HG02943 (cell line): Measurements from ENCODE around the gene MGLL.
"Not testable (repeated sequence)": the region's sequence is repeated elsewhere in the genome, so short reads cannot be mapped to it uniquely, and the experiment has no call there.

Experiments used
- ATAC-seq: cut with Tn5 transposase; IDR thresholded peaks from one replicate; pipeline ENCODE4 v1.9.1; 2021; ENCODE audit warnings: mild to moderate bottlenecking, low read depth, moderate library complexity; ENCODE audit not compliant: unreplicated experiment

MGLL gene

GRCh38 chr3:127712881-127713771 is 109.2 kb downstream of the MGLL start:
- no peak for ATAC-seq

- ATAC-seq = no peak
These were observed 109.9 kb downstream of the MGLL start for GRCh38 chr3:127712461-127712860.

- no peak for ATAC-seq
These were observed 110.4 kb downstream of the MGLL start for GRCh38 chr3:127711896-127712295.

- ATAC-seq = no peak
These were observed 111.2 kb downstream of the MGLL start for GRCh38 chr3:127711021-127711695.

- no peak for ATAC-seq
These were observed 112.0 kb downstream of the MGLL start for GRCh38 chr3:127710155-127710941.

DNA sequence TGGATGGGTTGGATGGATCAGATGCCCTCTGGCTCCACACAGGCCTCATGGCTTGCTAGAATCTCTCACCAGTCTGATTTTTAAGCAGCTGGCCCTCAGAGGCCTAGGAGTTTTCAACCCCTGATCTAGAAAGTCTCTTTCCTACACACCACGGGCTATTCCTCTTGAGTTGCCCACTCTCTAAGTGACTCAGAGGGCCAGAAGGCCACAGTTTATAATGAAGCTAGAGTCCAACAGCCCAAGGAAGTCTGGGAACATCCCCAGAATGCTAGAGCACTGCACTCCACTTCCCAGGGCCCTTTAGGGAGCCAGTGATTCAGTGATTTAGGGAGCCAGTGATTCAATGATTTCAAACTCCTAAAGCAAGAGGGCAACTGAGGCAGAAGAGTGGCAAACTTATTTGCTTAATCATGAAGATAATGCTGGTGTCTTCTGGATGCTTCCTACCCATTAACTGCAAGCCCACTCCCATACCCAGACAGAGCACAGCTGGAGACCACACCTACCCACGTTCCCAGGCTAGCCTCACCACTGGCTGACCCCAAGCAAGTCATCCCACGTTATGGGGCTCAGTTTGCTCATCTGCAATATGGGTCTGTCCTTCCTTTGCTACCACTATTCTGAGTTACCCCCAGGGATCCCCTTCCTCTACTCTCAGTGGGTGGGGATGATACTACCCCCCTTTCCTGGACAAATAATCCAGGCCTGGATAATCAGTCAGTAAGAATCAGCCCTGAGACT is 112.8 kb downstream of the MGLL start:
- ATAC-seq = no peak

DNA sequence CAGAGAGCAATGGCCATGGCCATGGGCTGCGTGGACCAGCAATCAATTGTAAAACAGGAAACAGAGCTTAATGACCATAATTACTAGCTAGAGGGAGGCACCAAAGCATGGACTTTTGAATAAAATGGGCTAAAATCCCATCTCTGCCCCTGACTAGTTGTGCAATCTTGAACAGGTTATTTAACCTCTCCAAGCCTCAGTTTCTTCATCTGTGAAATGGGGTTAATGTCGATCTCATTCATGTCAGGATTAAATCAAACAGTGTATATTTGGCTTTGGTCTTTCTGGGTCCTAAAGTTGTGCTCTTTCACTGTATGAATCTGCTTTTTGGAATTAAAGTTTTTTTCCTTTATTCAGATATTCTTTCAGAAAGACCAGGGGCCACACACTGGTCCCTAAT is 113.5 kb downstream of the MGLL start:
- no peak for ATAC-seq

GRCh38 chr3:127707851-127708411 is 114.4 kb downstream of the MGLL start:
- ATAC-seq = no peak

DNA sequence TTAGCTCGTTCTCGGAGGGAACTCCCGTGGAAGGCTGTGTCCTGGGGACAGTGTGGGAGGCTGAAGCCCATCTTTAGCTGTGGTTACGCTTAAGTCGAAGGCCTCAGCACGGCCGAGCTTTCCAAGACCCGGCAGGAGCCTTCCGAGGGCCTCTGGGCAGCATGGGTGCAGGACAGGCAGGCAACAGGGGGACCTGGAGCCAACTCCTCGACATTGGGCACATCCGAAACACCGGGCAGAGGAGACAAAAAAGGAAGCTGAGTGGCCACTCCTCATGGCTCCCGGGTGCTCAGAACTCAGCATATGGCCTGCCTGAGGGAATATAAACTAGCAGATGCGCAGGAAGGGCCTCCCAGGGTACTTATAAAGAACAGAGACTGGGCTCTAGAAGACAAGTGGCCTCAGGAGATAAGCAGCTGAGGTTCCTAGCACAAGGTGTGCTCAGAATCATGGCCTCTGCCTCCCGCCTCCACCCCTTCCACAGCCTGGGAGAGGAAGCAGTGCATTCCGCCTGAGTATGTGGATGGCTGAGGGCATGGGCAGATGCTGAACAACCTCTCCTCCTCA is 115.4 kb downstream of the MGLL start:
- ATAC-seq = no peak

- ATAC-seq = no peak
These were observed 116.0 kb downstream of the MGLL start for GRCh38 chr3:127706312-127706711.

DNA sequence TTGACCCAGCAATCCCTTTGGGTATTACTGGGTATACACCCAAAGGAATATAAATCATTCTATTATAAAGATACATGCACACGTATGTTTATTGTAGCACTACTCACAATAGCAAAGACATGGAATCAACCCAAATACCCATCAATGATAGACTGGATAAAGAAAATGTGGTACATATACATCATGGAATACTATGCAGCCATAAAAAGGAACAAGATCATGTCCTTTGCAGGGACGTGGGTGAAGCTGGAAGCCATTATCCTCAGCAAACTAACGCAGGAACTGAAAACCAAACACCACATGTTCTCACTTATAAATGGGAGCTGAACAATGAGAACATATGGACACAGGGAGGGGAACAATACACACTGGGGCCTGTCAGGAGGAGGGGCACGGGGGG is 117.5 kb downstream of the MGLL start:
- not testable (repeated sequence) for ATAC-seq

GRCh38 chr3:127702151-127702578 is 120.2 kb downstream of the MGLL start:
- ATAC-seq = no peak

GRCh38 chr3:127701280-127701911 is 120.9 kb downstream of the MGLL start:
- no peak for ATAC-seq

DNA sequence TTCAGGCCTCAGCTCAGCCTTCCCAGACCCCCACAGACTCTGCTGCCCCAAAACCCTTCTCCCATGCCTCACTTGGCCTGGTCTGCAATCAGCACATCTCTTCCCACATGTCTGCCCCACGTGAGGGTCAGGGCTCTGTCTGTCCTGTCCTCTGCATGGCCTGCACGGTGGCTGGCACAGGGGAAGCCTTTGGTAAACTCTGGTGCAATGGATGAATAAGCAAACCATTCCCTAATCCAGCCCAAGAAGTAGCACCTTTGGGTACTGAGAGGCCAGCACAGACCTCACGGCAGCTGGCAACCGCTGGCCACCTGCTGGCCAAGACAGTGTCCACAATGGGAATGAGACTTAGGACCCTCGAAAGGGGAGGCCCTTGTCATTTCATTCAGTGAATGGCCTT is 121.9 kb downstream of the MGLL start:
- ATAC-seq = no peak

- ATAC-seq = no peak
These were observed 122.7 kb downstream of the MGLL start for GRCh38 chr3:127699416-127700300.

GRCh38 chr3:127698691-127699415 is 123.5 kb downstream of the MGLL start:
- ATAC-seq = no peak

DNA sequence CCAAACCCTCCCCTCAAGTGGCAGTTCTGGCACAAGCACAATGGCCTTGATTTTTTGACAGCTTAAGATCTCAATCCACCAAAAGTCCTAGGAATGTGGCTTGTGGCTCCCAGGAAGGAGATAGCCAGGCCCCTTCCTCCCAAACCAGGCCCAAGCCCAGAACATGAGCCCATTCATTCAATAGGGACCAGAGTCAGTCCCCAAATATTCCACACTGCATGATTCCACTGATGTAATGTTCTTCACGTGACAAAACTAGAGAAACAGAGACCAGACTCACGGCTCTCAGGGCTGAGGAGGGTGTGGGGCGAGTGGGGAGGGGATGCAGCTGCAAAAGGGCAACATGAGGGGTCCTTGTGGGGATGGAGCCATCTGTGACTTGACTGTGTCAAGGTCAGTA is 124.0 kb downstream of the MGLL start:
- no peak for ATAC-seq
